Measurements from ENCODE around the gene TNPO1.

DNA sequence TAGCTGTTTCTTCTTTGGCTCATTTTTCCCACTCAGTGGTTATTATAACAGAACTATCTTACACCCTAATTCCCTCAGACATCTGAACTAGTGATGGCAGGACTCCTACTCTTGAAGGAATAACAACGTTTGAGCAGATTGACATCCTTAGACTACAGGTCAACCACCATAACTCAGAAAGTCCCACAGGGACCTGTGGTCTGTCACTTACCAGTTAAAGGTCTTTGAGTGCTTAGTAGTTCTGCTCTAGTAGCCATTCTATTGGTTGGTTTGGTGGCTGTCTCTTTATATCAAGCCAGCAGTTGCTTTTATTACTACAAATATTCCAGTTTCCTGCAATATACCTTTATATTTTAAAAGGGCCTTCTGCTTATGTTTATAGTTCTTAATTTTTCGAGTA, 72.1 kb downstream of the TNPO1 start:
- TF ChIP-seq, protein P1, sequence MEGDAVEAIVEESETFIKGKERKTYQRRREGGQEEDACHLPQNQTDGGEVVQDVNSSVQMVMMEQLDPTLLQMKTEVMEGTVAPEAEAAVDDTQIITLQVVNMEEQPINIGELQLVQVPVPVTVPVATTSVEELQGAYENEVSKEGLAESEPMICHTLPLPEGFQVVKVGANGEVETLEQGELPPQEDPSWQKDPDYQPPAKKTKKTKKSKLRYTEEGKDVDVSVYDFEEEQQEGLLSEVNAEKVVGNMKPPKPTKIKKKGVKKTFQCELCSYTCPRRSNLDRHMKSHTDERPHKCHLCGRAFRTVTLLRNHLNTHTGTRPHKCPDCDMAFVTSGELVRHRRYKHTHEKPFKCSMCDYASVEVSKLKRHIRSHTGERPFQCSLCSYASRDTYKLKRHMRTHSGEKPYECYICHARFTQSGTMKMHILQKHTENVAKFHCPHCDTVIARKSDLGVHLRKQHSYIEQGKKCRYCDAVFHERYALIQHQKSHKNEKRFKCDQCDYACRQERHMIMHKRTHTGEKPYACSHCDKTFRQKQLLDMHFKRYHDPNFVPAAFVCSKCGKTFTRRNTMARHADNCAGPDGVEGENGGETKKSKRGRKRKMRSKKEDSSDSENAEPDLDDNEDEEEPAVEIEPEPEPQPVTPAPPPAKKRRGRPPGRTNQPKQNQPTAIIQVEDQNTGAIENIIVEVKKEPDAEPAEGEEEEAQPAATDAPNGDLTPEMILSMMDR (IDR thresholded peaks at IDR 0.05): no peak
- no peak for TF ChIP-seq ZFX (IDR thresholded peaks at IDR 0.05; ENCODE audit: borderline replicate concordance)

Measured in 22Rv1 (cell line).